ENCODE results near the gene ITGA11.

DNA sequence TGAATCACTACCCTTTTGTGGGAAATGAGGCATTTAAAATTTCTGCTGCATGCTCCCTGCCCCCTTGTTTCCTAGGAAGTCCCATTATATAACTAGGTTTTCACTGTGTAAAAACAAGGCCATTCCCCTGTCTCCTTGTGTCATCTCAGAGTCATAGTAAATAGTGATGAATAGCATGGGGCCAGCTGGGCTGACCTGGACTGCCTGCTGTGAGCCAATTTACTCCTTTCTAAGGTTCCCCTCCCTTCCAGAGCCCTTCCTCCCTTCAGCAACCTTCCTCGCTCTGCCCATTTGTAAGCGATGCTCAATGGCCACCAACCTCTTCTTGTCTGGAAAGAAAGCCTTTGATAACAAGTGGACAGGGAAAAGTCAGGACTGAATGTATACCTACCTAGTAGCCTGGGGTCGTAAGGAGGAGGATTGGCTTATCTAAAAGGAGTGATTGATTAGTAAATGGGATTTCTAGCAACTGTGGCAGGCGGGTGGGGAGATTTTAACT, 11.7 kb downstream of the ITGA11 start:
- TF ChIP-seq, protein P1, sequence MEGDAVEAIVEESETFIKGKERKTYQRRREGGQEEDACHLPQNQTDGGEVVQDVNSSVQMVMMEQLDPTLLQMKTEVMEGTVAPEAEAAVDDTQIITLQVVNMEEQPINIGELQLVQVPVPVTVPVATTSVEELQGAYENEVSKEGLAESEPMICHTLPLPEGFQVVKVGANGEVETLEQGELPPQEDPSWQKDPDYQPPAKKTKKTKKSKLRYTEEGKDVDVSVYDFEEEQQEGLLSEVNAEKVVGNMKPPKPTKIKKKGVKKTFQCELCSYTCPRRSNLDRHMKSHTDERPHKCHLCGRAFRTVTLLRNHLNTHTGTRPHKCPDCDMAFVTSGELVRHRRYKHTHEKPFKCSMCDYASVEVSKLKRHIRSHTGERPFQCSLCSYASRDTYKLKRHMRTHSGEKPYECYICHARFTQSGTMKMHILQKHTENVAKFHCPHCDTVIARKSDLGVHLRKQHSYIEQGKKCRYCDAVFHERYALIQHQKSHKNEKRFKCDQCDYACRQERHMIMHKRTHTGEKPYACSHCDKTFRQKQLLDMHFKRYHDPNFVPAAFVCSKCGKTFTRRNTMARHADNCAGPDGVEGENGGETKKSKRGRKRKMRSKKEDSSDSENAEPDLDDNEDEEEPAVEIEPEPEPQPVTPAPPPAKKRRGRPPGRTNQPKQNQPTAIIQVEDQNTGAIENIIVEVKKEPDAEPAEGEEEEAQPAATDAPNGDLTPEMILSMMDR (IDR thresholded peaks at IDR 0.05; ENCODE audit: low read length), result no peak
- no peak for TF ChIP-seq EZH2 (IDR thresholded peaks at IDR 0.05; ENCODE audit: borderline replicate concordance, low read length)

Data from OCI-LY1 (cell line).